Cardiac atrium fibroblast (primary cell): ENCODE results near the gene RAD54L2. TPM values are rescaled to one million over a fixed set of nuclear protein-coding genes. Genes with fewer than 3 reads are reported as not detected.

Source experiments
- total RNA-seq: library from RNA; depleted of rRNA; stranded (reverse); fragments of >200 nt; gene quantifications from 2 replicates; pipeline ENCODE4 v1.2.3, GENCODE V29; 2015

Gene RAD54L2, protein sequence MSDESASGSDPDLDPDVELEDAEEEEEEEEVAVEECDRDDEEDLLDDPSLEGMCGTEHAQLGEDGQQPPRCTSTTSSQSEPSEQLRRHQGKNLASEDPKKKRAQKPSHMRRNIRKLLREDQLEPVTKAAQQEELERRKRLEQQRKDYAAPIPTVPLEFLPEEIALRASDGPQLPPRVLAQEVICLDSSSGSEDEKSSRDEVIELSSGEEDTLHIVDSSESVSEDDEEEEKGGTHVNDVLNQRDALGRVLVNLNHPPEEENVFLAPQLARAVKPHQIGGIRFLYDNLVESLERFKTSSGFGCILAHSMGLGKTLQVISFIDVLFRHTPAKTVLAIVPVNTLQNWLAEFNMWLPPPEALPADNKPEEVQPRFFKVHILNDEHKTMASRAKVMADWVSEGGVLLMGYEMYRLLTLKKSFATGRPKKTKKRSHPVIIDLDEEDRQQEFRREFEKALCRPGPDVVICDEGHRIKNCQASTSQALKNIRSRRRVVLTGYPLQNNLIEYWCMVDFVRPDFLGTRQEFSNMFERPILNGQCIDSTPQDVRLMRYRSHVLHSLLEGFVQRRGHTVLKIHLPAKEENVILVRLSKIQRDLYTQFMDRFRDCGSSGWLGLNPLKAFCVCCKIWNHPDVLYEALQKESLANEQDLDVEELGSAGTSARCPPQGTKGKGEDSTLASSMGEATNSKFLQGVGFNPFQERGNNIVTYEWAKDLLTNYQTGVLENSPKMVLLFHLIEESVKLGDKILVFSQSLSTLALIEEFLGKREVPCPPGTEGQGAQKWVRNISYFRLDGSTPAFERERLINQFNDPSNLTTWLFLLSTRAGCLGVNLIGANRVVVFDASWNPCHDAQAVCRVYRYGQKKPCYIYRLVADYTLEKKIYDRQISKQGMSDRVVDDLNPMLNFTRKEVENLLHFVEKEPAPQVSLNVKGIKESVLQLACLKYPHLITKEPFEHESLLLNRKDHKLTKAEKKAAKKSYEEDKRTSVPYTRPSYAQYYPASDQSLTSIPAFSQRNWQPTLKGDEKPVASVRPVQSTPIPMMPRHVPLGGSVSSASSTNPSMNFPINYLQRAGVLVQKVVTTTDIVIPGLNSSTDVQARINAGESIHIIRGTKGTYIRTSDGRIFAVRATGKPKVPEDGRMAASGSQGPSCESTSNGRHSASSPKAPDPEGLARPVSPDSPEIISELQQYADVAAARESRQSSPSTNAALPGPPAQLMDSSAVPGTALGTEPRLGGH (N-terminal part only)
- 11.0 and 11.5 TPM in 2 replicates for total RNA-seq

GRCh38 chr3:51538459-51539290 lies at the start of gene RAD54L2:
RAD54L2 (plus strand) TSS chr3:51538719; CDS start chr3:51590421, 51,702 bp downstream.

Other genes with a start within 250 kb of the RAD54L2 start
- gene MANF, start 153.4 kb upstream of the RAD54L2 start, total RNA-seq: 76.4 and 122 TPM in 2 replicates
- gene RBM15B, start 147.4 kb upstream of the RAD54L2 start, total RNA-seq: 22.6 and 22.8 TPM in 2 replicates
- 6.0 and 7.2 TPM in 2 replicates for gene DCAF1, start 38.7 kb upstream of the RAD54L2 start, total RNA-seq
- 66.4 and 78.0 TPM in 2 replicates for gene TEX264, start 132.5 kb downstream of the RAD54L2 start, total RNA-seq
- under 0.01 and 1.6 TPM in 2 replicates for gene GRM2, start 168.3 kb downstream of the RAD54L2 start, total RNA-seq
- not detected in 2 replicates for gene IQCF6, start 240.5 kb downstream of the RAD54L2 start, total RNA-seq